GM12874 (cell line): ENCODE results near the gene MAPKAPK3.
A peak's percentile ranks its signal among the peaks of the same experiment; 100 is the strongest.

ENCODE experiments used
- TF ChIP-seq, protein P1 (sequence below): IDR thresholded peaks from 2 replicates; pipeline ENCODE4 v1.5.1; 2011; ENCODE audit warnings: low read depth, mild to moderate bottlenecking, control low read depth, low read length, moderate library complexity; ENCODE audit not compliant: insufficient read depth

Gene MAPKAPK3

DNA sequence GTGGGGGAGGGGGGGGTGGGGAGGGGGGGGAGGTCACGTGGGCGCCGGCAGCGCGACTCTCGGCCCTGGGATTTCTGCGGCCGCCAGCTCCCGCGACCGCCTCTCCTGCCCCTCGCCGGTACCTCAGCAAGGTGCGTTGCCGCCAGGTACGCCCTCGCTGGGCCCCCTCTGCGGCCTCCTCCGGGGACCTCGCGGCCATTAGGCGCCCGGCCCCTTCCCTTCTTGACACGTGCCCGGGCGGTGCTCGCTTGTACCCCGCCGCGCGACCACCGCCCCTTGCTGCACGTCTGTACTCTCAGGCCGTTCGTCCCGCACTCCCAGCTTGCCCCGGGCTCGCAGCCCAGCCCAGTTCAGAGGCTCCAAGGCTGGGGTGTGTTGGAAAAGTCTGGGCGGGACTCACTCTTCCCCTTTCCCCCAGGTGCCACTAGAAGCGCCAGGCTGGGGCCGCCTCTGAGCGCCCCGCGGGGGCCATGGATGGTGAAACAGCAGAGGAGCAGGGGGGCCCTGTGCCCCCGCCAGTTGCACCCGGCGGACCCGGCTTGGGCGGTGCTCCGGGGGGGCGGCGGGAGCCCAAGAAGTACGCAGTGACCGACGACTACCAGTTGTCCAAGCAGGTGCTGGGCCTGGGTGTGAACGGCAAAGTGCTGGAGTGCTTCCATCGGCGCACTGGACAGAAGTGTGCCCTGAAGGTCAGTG is at the start of gene MAPKAPK3:
Gene MAPKAPK3 (plus strand): TSS at position 56 of the 696 bp plus-strand sequence. CDS start 415 bp downstream, at position 471.
- TF ChIP-seq, protein P1, sequence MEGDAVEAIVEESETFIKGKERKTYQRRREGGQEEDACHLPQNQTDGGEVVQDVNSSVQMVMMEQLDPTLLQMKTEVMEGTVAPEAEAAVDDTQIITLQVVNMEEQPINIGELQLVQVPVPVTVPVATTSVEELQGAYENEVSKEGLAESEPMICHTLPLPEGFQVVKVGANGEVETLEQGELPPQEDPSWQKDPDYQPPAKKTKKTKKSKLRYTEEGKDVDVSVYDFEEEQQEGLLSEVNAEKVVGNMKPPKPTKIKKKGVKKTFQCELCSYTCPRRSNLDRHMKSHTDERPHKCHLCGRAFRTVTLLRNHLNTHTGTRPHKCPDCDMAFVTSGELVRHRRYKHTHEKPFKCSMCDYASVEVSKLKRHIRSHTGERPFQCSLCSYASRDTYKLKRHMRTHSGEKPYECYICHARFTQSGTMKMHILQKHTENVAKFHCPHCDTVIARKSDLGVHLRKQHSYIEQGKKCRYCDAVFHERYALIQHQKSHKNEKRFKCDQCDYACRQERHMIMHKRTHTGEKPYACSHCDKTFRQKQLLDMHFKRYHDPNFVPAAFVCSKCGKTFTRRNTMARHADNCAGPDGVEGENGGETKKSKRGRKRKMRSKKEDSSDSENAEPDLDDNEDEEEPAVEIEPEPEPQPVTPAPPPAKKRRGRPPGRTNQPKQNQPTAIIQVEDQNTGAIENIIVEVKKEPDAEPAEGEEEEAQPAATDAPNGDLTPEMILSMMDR = 0 out of 2 replicates have a peak, but pooled peaks have one; percentile 10

DNA sequence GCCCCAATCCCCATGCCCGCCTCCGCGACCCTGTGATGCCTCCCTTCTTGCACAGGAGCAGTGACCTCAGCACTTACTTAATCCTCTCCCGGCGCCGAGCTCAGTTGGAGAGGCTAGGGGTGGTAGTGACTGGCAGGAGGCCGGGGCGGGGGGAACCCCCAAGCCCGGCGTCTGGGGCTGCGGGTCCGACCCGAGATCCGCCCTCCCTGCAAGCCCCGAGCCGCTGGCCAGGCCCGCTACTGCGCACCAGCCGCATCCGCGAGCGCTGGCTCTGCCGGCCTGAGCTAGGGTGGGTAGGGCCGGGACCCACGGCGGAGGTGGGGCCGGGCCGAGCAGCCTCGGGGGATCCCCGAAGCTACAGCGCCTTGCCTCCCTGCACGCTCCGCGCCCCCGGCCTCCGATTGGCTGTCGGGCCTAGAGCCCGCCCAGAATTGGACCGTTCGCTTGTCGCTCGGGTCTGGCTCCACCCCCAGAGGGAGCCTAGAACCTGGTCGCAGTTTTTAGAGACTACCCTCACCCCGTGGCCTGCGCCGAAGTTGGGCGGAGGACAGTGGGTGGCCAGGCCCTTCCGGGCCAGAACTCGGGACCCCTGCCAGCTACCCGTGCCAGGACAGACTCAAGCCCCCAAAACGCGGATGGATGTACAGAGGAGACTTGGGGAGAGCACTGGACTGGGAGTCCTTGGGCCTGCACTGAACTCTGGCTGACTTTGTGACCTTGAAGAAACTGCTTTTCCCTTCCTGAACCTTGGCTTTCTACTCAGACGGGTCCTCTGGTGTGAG is 49.4 kb upstream of the MAPKAPK3 start, which contains the start of gene C3orf18:
Gene C3orf18 (minus strand): TSS at position 362 of the 782 bp plus-strand sequence. CDS start 2,048 bp downstream, outside the sequence.
- TF ChIP-seq, protein P1 = no peak

DNA sequence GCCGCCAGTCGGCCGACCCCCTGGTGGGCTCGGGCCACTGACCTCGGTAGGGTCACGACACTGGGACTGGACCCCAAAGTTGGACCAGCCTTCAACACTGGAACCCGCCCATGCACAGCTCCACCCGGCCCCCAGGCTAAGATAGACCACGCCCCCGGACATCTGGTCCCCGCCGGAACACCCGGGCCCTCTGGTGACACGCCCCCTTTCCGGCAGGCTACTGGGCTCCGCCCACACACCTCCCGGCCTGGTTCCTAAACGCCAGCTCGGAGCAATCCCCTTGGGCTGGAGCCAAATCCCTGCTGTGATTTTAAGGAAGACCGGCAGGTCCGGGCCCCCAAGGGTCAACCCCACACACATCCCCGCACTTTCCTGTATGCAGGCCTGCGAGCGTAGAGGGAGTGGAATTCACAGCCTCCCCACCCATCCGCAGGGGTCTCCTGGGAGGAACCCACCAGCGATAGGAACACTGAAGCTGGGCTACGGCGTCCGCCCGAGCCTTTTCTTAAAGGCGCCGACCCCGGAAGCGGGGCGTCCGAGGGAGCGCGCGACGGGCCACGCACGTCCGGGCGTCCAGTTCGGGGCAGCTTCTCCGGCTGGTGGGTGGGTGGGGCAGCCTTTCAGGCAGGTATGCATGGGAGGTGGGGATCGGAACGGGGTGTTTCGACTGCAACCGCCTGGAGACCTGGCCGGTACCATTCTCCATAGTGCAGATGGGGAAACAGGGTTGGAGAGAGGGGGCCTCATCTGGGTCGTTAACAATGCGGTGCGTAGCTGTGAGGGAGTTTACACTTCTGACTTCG is 47.8 kb upstream of the MAPKAPK3 start, which contains the start of gene HEMK1:
Gene HEMK1 (plus strand): TSS at position 576 of the 803 bp plus-strand sequence. CDS start 1,583 bp downstream, outside the sequence.
- TF ChIP-seq, protein P1 = no peak

DNA sequence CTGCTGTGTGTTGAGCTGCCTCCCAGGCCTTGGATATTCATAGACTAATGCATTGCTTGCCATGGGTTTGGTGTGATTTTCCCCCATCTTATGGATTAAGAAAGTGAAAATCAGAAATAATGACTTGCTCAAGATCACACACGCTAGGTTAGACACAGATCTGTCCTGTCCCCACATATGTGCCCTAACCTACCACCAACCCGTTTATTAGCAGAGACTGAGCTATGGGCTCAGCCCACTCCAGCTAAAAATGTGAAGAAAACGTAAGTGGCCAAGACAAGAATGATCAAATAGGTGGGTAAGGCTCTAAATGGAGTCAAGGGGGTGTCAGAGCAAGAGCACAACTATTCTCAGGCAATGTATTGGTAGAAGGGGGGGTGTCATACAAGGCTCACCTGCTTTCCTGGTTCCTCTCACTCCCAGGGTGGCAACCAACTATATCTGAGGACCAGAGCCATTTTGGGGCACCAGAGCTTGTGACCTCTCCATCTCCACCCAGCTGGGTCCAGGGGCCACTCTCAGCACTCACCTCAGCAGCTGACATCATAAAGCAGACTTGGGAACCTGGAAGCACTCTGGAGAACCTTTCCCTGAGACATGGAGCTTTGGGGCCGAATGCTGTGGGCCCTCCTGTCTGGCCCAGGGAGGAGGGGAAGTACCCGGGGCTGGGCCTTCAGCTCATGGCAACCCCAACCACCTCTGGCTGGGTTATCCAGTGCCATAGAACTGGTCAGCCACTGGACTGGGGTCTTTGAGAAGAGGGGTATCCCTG is 46.3 kb upstream of the MAPKAPK3 start:
- TF ChIP-seq, protein P1 = no peak

DNA sequence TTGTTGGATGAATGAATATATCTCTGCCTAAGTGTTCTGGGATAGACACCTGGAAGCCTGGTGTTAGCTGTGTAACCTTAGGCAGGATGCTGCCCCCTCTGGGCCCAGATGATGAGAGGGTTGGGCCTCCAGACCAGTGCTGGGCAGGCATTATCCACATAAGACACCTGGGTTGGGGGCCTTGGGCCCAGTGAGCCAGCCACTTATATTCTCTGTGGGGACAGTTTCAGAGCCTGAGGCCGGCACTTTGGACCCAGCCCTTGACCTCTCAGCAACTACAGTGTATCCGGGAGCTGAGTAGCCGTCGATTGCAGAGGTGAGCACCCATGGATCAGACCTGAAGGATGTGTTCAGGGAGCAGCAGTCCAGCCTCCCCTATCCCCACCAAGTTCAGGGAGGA is 45.5 kb upstream of the MAPKAPK3 start:
- TF ChIP-seq, protein P1 = no peak

DNA sequence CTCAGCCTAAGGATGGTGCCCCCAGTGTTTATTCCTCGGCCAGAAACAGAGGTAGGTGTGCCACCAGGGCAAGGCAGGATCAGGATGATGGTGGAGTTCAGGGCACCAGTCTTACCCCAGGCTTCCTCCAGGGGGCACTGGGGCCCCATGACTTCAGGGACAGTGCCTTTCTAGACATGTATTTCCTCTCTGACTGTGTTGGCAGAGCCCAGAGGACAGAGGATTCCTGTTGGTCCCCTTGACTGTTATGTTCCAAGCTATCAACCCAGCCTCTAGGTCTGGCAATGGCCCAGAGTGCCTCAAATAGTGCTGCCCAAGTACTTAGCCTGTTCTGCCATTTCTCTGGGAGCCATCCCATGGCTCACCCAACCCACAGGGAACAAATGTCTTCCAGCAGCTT is 44.8 kb upstream of the MAPKAPK3 start:
- TF ChIP-seq, protein P1 = peak; percentile 95
